ENCODE measurements around the gene ZFYVE9.
A peak's percentile ranks its signal among the peaks of the same experiment; 100 is the strongest.
"Not testable (repeated sequence)": the region's sequence is repeated elsewhere in the genome, so short reads cannot be mapped to it uniquely, and the experiment has no call there.

ZFYVE9 gene

GRCh38 chr1:52368383-52369172 lies 226.7 kb downstream of the ZFYVE9 start:
- H3K4me2 ChIP-seq (ENCODE audit: low read length), result peak overlapping the region; percentile 61
- no peak overlapping the region for H3K9ac ChIP-seq
- H3K27me3 ChIP-seq (ENCODE audit: control insufficient read depth, insufficient read depth, low read length), result no peaks in the 10 kb centered on the region
- TF ChIP-seq, protein P1, sequence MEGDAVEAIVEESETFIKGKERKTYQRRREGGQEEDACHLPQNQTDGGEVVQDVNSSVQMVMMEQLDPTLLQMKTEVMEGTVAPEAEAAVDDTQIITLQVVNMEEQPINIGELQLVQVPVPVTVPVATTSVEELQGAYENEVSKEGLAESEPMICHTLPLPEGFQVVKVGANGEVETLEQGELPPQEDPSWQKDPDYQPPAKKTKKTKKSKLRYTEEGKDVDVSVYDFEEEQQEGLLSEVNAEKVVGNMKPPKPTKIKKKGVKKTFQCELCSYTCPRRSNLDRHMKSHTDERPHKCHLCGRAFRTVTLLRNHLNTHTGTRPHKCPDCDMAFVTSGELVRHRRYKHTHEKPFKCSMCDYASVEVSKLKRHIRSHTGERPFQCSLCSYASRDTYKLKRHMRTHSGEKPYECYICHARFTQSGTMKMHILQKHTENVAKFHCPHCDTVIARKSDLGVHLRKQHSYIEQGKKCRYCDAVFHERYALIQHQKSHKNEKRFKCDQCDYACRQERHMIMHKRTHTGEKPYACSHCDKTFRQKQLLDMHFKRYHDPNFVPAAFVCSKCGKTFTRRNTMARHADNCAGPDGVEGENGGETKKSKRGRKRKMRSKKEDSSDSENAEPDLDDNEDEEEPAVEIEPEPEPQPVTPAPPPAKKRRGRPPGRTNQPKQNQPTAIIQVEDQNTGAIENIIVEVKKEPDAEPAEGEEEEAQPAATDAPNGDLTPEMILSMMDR (IDR thresholded peaks at IDR 0.05), result no peak
- H2AFZ ChIP-seq, result peak overlapping the region; percentile 88
- H3K79me2 ChIP-seq, result peaks cover 3% of the 10 kb centered on the region
- H3K27ac ChIP-seq, result no peak overlapping the region
- H3K36me3 ChIP-seq (ENCODE audit: control insufficient read depth, insufficient read depth, low read length), result no peaks in the 10 kb centered on the region
- H3K4me3 ChIP-seq (ENCODE audit: low read depth, low read length), result peak overlapping the region; percentile 38
- H3K9me3 ChIP-seq (ENCODE audit: control insufficient read depth, low read length), result no peaks in the 10 kb centered on the region
- H3K4me1 ChIP-seq, result no peaks in the 10 kb centered on the region

DNA sequence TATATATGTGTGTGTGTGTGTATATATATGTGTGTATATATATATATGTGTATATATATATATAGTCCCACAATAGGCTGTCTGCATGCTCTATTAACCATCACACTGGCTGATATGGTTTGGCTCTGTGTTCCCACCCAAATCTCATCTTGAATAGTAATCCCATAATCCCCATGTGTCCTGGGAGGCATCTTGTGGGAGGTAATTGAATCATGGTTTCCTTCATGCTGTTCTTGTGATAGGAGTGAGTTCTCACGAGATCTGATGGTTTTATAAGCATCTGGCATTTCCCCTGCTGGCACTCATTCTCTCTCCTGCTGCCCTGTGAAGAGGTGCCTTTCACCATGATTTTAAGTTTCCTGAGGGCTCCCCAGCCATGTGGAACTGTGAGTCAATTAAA lies 228.0 kb downstream of the ZFYVE9 start:
- not testable (repeated sequence) for H3K9me3 ChIP-seq (ENCODE audit: control insufficient read depth, low read length); H3K79me2 ChIP-seq; H3K27me3 ChIP-seq (ENCODE audit: control insufficient read depth, insufficient read depth, low read length); H3K27ac ChIP-seq; H3K4me2 ChIP-seq (ENCODE audit: low read length); H3K4me3 ChIP-seq (ENCODE audit: low read depth, low read length); H3K9ac ChIP-seq; H3K36me3 ChIP-seq (ENCODE audit: control insufficient read depth, insufficient read depth, low read length); H3K4me1 ChIP-seq; H2AFZ ChIP-seq

GRCh38 chr1:52385376-52385775 lies 243.5 kb downstream of the ZFYVE9 start:
- Histone ChIP-seq H3K4me1 (no peaks in the 10 kb centered on the region), H3K27me3 (ENCODE audit: control insufficient read depth, insufficient read depth, low read length) (no peaks in the 10 kb centered on the region), H3K36me3 (ENCODE audit: control insufficient read depth, insufficient read depth, low read length) (no peaks in the 10 kb centered on the region), H3K4me2 (ENCODE audit: low read length) (no peak overlapping the region), H3K9ac (no peak overlapping the region), H3K27ac (no peak overlapping the region), H2AFZ (no peak overlapping the region), H3K79me2 (no peaks in the 10 kb centered on the region), H3K4me3 (ENCODE audit: low read depth, low read length) (no peak overlapping the region), H3K9me3 (ENCODE audit: control insufficient read depth, low read length) (no peaks in the 10 kb centered on the region)
- TF ChIP-seq, protein P1 (IDR thresholded peaks at IDR 0.05), result no peak

DNA sequence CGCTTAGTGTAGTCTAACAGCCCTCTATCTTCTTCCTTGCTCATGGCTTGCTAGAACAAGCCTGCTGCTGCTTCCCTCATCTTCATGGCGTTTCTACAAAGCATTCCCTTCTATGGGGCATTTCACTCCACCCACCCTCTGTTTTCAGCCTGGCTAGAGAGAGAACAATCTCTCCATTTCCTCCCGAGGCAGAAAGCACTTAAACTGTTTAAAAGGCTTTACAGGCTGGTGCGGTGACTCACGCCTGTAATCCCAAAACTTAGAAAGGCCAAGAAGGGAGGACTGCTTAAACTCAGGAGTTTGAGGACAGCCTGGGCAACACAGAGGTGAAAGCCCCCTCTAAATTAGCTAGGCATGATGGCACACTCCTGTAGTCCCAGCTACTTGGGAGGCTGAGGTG lies 244.6 kb downstream of the ZFYVE9 start:
- Histone ChIP-seq H3K27me3 (ENCODE audit: control insufficient read depth, insufficient read depth, low read length) (no peaks in the 10 kb centered on the region), H3K4me3 (ENCODE audit: low read depth, low read length) (no peak overlapping the region), H3K4me1 (no peaks in the 10 kb centered on the region), H2AFZ (no peak overlapping the region), H3K79me2 (no peaks in the 10 kb centered on the region), H3K4me2 (ENCODE audit: low read length) (no peak overlapping the region), H3K36me3 (ENCODE audit: control insufficient read depth, insufficient read depth, low read length) (no peaks in the 10 kb centered on the region), H3K9me3 (ENCODE audit: control insufficient read depth, low read length) (no peaks in the 10 kb centered on the region), H3K27ac (no peak overlapping the region), H3K9ac (no peak overlapping the region)
- TF ChIP-seq, protein P1 (IDR thresholded peaks at IDR 0.05), result no peak

DNA sequence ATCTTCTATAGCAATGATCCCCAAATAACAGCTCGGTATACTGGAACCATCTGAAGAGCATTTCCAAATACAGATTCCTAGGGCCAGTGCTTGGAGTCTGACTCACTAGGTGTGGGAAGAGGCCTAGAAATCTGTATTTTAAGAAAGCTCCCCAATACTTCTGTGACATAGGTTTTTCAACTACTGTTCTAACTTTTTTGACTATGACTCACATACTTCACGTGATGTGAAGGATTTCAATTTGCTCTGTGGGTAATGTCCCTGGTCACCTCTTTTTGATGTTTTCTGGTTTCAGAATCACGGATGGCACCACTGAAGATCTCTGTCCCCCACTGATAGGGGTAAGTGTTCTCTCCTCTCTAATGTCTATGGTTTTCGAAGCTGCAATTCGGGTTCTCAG lies 251.3 kb downstream of the ZFYVE9 start:
- TF ChIP-seq, protein P1 (IDR thresholded peaks at IDR 0.05), result no peak
- H3K9ac ChIP-seq, result no peak overlapping the region
- H3K27ac ChIP-seq, result no peak overlapping the region
- H2AFZ ChIP-seq, result no peak overlapping the region
- H3K4me3 ChIP-seq (ENCODE audit: low read depth, low read length), result no peak overlapping the region
- no peaks in the 10 kb centered on the region for H3K27me3 ChIP-seq (ENCODE audit: control insufficient read depth, insufficient read depth, low read length)
- no peaks in the 10 kb centered on the region for H3K36me3 ChIP-seq (ENCODE audit: control insufficient read depth, insufficient read depth, low read length)
- no peaks in the 10 kb centered on the region for H3K79me2 ChIP-seq
- H3K9me3 ChIP-seq (ENCODE audit: control insufficient read depth, low read length), result no peaks in the 10 kb centered on the region
- H3K4me2 ChIP-seq (ENCODE audit: low read length), result no peak overlapping the region
- H3K4me1 ChIP-seq, result no peaks in the 10 kb centered on the region

Data from parathyroid adenoma (tissue), 2 donors.